ENCODE measurements around the gene SEC24D.

Gene SEC24D

DNA sequence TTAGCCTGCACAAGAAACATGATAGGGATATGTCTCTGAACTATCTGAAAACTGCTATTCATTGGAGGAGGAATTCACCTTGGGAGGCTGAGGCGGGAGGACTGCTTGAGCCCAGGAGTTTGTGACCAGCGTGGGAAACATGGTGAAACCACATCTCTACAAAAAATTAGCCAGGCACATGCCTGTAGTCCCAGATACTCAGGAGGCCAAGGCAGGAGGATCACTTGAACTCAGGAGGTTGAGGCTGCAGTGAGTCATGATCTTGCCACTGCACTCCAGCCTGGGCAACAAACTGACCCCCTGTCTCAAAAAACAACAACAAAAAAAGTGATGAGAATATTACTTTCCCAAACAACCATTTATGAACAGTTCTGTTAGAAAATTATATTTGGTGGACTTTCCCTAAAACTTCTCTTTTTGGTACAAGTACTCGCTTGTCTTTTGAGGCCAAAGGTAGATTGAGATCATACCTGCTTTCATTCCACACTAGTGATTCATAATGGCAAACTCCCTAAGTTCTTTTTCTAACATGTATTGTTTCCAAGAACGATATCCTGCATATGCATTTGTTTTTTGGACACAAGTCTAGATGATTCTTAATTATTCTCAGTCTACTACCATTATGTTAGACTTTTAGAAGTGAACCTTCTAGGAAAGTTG is 117.3 kb downstream of the SEC24D start:
- Histone ChIP-seq H2AFZ (ENCODE audit: insufficient read depth, low read length, poor library complexity) (no peak overlapping the region), H3K18ac (ENCODE audit: low read length) (no peak overlapping the region), H3K4me2 (ENCODE audit: low read length) (no peak overlapping the region), H3K9me3 (ENCODE audit: insufficient read depth, low read depth, low read length) (peaks cover 2% of the 10 kb centered on the region), H3K27ac (ENCODE audit: low read depth, low read length) (peak overlapping the region; percentile 27), H3K36me3 (ENCODE audit: control insufficient read depth in 1 of 2, insufficient read depth in 2 of 2, low read length in 2 of 2) (peaks cover 2 to 11% of the 10 kb centered on the region in 2 experiments), H4K12ac (ENCODE audit: low read depth, low read length) (no peak overlapping the region), H3K79me1 (ENCODE audit: low read length) (no peaks in the 10 kb centered on the region), H2BK120ac (ENCODE audit: insufficient read depth, low read length, poor library complexity) (no peak overlapping the region), H4K8ac (ENCODE audit: low read depth, low read length) (no peak overlapping the region), H2BK5ac (ENCODE audit: low read depth, low read length, poor library complexity) (no peak overlapping the region), H3K4ac (ENCODE audit: low read depth, low read length) (no peak overlapping the region), H3K14ac (ENCODE audit: low read length) (no peak overlapping the region), H3K4me3 (ENCODE audit: low read depth, low read length) (no peak overlapping the region), H3K9ac (ENCODE audit: low read length) (no peak overlapping the region), H3K27me3 (ENCODE audit: insufficient read depth, low read length) (no peaks in the 10 kb centered on the region), H3K79me2 (ENCODE audit: control insufficient read depth, insufficient read depth, low read length, poor library complexity) (no peaks in the 10 kb centered on the region), H3K4me1 (ENCODE audit: control insufficient read depth in 1 of 2, insufficient read depth in 2 of 2, low read length in 2 of 2) (no peaks in the 10 kb centered on the region), H2BK12ac (ENCODE audit: low read length) (no peak overlapping the region), H3K23ac (ENCODE audit: low read length) (no peak overlapping the region), H4K91ac (ENCODE audit: low read depth, low read length) (peak overlapping the region; percentile 47), H2AK5ac (ENCODE audit: low read length) (no peak overlapping the region)
- DNase-seq: peak; percentile 8 to 70
- WGBS (ENCODE audit: extremely low coverage, insufficient coverage, insufficient read length): no CpG with 5 or more reads among the region's 4 CpGs

DNA sequence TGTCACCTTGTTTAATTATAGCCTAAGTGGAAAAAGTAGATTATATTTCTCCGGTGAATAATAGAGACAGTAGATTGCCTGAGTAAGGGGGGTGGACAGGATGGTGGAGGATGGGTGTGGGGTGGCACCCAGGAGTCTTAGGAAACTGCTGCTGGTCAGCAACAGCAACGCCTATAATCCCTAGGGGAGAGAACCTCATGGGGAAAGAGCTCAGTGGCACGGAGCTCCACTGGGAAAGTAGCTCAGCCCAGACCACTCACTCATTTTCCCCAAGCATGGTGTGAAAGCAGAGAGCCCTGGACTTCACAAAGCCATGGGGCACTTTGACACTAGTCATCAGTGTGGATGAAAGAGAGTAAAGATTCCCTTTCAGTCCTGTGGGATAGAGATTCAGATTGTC is 119.6 kb downstream of the SEC24D start:
- no CpG with 5 or more reads among the region's 3 CpGs for WGBS (ENCODE audit: extremely low coverage, insufficient coverage, insufficient read length)
- DNase-seq: no peak
- no peaks in the 10 kb centered on the region for H3K27me3 ChIP-seq (ENCODE audit: insufficient read depth, low read length)
- peaks cover 2 to 9% of the 10 kb centered on the region in 2 experiments for H3K36me3 ChIP-seq (ENCODE audit: control insufficient read depth in 1 of 2, insufficient read depth in 2 of 2, low read length in 2 of 2)
- H4K12ac ChIP-seq (ENCODE audit: low read depth, low read length): peak overlapping the region; percentile 70
- no peak overlapping the region for H3K9ac ChIP-seq (ENCODE audit: low read length)
- H4K8ac ChIP-seq (ENCODE audit: low read depth, low read length): no peak overlapping the region
- no peak overlapping the region for H3K4me3 ChIP-seq (ENCODE audit: low read depth, low read length)
- no peak overlapping the region for H3K14ac ChIP-seq (ENCODE audit: low read length)
- no peak overlapping the region for H3K27ac ChIP-seq (ENCODE audit: low read depth, low read length)
- no peak overlapping the region for H3K4me2 ChIP-seq (ENCODE audit: low read length)
- no peak overlapping the region for H3K18ac ChIP-seq (ENCODE audit: low read length)
- no peak overlapping the region for H2BK5ac ChIP-seq (ENCODE audit: low read depth, low read length, poor library complexity)
- no peak overlapping the region for H2AFZ ChIP-seq (ENCODE audit: insufficient read depth, low read length, poor library complexity)
- no peak overlapping the region for H2BK12ac ChIP-seq (ENCODE audit: low read length)
- H3K79me2 ChIP-seq (ENCODE audit: control insufficient read depth, insufficient read depth, low read length, poor library complexity): no peaks in the 10 kb centered on the region
- no peaks in the 10 kb centered on the region for H3K4me1 ChIP-seq (ENCODE audit: control insufficient read depth in 1 of 2, insufficient read depth in 2 of 2, low read length in 2 of 2)
- no peak overlapping the region for H4K91ac ChIP-seq (ENCODE audit: low read depth, low read length)
- H3K79me1 ChIP-seq (ENCODE audit: low read length): no peaks in the 10 kb centered on the region
- no peak overlapping the region for H2BK120ac ChIP-seq (ENCODE audit: insufficient read depth, low read length, poor library complexity)
- H3K9me3 ChIP-seq (ENCODE audit: insufficient read depth, low read depth, low read length): peaks cover 2% of the 10 kb centered on the region
- no peak overlapping the region for H2AK5ac ChIP-seq (ENCODE audit: low read length)
- no peak overlapping the region for H3K23ac ChIP-seq (ENCODE audit: low read length)
- H3K4ac ChIP-seq (ENCODE audit: low read depth, low read length): no peak overlapping the region

DNA sequence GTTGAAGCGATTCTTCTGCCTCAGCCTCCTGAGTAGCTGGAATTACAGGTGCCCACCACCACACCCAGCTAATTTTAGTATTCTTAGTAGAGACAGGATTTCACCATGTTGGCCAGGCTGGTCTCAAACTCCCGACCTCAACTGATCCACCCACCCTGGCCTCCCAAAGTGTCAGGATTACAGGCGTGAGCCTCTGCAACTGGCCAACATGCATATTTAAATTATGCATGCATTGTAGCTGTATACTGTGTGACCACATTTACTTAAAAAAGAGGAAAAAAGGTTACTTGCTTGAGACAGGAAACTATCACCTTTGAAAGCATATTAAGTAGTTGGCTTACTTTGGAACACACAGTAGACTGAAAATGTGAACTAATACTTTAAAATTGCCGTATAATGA is 121.2 kb downstream of the SEC24D start:
- H2BK5ac ChIP-seq (ENCODE audit: low read depth, low read length, poor library complexity): no peak overlapping the region
- H3K36me3 ChIP-seq (ENCODE audit: control insufficient read depth in 1 of 2, insufficient read depth in 2 of 2, low read length in 2 of 2): peaks cover 5 to 7% of the 10 kb centered on the region in 2 experiments
- no peak overlapping the region for H2BK12ac ChIP-seq (ENCODE audit: low read length)
- no peak overlapping the region for H3K4me2 ChIP-seq (ENCODE audit: low read length)
- H3K27me3 ChIP-seq (ENCODE audit: insufficient read depth, low read length): no peaks in the 10 kb centered on the region
- H4K8ac ChIP-seq (ENCODE audit: low read depth, low read length): no peak overlapping the region
- DNase-seq: no peak
- no peak overlapping the region for H4K91ac ChIP-seq (ENCODE audit: low read depth, low read length)
- H3K18ac ChIP-seq (ENCODE audit: low read length): no peak overlapping the region
- H2AK5ac ChIP-seq (ENCODE audit: low read length): no peak overlapping the region
- no peak overlapping the region for H3K27ac ChIP-seq (ENCODE audit: low read depth, low read length)
- H3K79me1 ChIP-seq (ENCODE audit: low read length): no peaks in the 10 kb centered on the region
- no CpG with 5 or more reads among the region's 4 CpGs for WGBS (ENCODE audit: extremely low coverage, insufficient coverage, insufficient read length)
- H4K12ac ChIP-seq (ENCODE audit: low read depth, low read length): no peak overlapping the region
- H3K9me3 ChIP-seq (ENCODE audit: insufficient read depth, low read depth, low read length): peaks cover 2% of the 10 kb centered on the region
- no peak overlapping the region for H3K9ac ChIP-seq (ENCODE audit: low read length)
- H2BK120ac ChIP-seq (ENCODE audit: insufficient read depth, low read length, poor library complexity): no peak overlapping the region
- no peak overlapping the region for H3K14ac ChIP-seq (ENCODE audit: low read length)
- H3K4ac ChIP-seq (ENCODE audit: low read depth, low read length): no peak overlapping the region
- H3K4me3 ChIP-seq (ENCODE audit: low read depth, low read length): no peak overlapping the region
- no peak overlapping the region for H3K23ac ChIP-seq (ENCODE audit: low read length)
- no peak overlapping the region for H2AFZ ChIP-seq (ENCODE audit: insufficient read depth, low read length, poor library complexity)
- no peaks in the 10 kb centered on the region for H3K4me1 ChIP-seq (ENCODE audit: control insufficient read depth in 1 of 2, insufficient read depth in 2 of 2, low read length in 2 of 2)
- H3K79me2 ChIP-seq (ENCODE audit: control insufficient read depth, insufficient read depth, low read length, poor library complexity): no peaks in the 10 kb centered on the region

DNA sequence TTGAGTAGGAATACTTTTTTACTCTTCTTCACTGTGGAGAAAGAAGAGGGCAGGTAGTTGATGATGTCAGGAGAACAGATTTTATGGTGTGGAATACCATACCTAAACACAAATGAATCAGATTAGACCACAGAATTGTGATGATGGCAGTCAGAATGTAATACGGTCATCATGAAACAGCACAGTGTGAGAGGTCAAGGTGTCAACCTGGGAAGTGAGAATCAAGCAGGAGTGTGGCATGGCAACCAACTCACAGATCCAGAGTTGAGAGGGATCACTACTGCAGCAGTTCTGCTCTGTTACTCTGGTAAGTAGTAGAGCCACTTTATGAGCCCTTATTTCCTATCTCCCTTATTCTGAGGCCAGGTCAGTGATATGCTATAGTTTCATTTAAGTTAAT is 123.1 kb downstream of the SEC24D start:
- H2BK120ac ChIP-seq (ENCODE audit: insufficient read depth, low read length, poor library complexity): no peak overlapping the region
- H3K18ac ChIP-seq (ENCODE audit: low read length): no peak overlapping the region
- H3K27ac ChIP-seq (ENCODE audit: low read depth, low read length): no peak overlapping the region
- no peak overlapping the region for H4K91ac ChIP-seq (ENCODE audit: low read depth, low read length)
- H3K36me3 ChIP-seq (ENCODE audit: control insufficient read depth in 1 of 2, insufficient read depth in 2 of 2, low read length in 2 of 2): peaks cover 6 to 8% of the 10 kb centered on the region in 2 experiments
- peak in 1 of 2 donors; percentile 17 for DNase-seq
- no peak overlapping the region for H4K8ac ChIP-seq (ENCODE audit: low read depth, low read length)
- H3K9ac ChIP-seq (ENCODE audit: low read length): no peak overlapping the region
- no peak overlapping the region for H3K14ac ChIP-seq (ENCODE audit: low read length)
- no peak overlapping the region for H3K4ac ChIP-seq (ENCODE audit: low read depth, low read length)
- H3K9me3 ChIP-seq (ENCODE audit: insufficient read depth, low read depth, low read length): no peaks in the 10 kb centered on the region
- no peak overlapping the region for H3K23ac ChIP-seq (ENCODE audit: low read length)
- H2BK12ac ChIP-seq (ENCODE audit: low read length): no peak overlapping the region
- H2AK5ac ChIP-seq (ENCODE audit: low read length): no peak overlapping the region
- H3K4me1 ChIP-seq (ENCODE audit: control insufficient read depth in 1 of 2, insufficient read depth in 2 of 2, low read length in 2 of 2): no peaks in the 10 kb centered on the region
- no CpG with 5 or more reads among the region's 1 CpG for WGBS (ENCODE audit: extremely low coverage, insufficient coverage, insufficient read length)
- no peak overlapping the region for H3K4me3 ChIP-seq (ENCODE audit: low read depth, low read length)
- no peak overlapping the region for H4K12ac ChIP-seq (ENCODE audit: low read depth, low read length)
- H3K4me2 ChIP-seq (ENCODE audit: low read length): no peak overlapping the region
- no peaks in the 10 kb centered on the region for H3K79me1 ChIP-seq (ENCODE audit: low read length)
- no peak overlapping the region for H2AFZ ChIP-seq (ENCODE audit: insufficient read depth, low read length, poor library complexity)
- no peak overlapping the region for H2BK5ac ChIP-seq (ENCODE audit: low read depth, low read length, poor library complexity)
- H3K27me3 ChIP-seq (ENCODE audit: insufficient read depth, low read length): no peaks in the 10 kb centered on the region
- no peaks in the 10 kb centered on the region for H3K79me2 ChIP-seq (ENCODE audit: control insufficient read depth, insufficient read depth, low read length, poor library complexity)
